ENCODE data around the gene CLSTN1.
"Not testable (repeated sequence)": the region's sequence is repeated elsewhere in the genome, so short reads cannot be mapped to it uniquely, and the experiment has no call there.

The CLSTN1 gene

GRCh38 chr1:9825093-9826074 lies 1.6 kb upstream of the CLSTN1 start:
- DNase-seq (ENCODE audit: low read depth): no peak

GRCh38 chr1:9824702-9825089 lies 931 bp upstream of the CLSTN1 start:
- DNase-seq (ENCODE audit: low read depth): no peak

- DNase-seq (ENCODE audit: low read depth): no peak
Observed at GRCh38 chr1:9823693-9823942, 147 bp downstream of the CLSTN1 start.

GRCh38 chr1:9822897-9823692 lies 670 bp downstream of the CLSTN1 start:
- DNase-seq (ENCODE audit: low read depth): no peak

GRCh38 chr1:9822490-9822889 lies 1.3 kb downstream of the CLSTN1 start:
- no peak for DNase-seq (ENCODE audit: low read depth)

- DNase-seq (ENCODE audit: low read depth): no peak
Observed at GRCh38 chr1:9821710-9822109, 2.1 kb downstream of the CLSTN1 start.

- DNase-seq (ENCODE audit: low read depth): no peak
Observed at GRCh38 chr1:9820521-9820920, 3.2 kb downstream of the CLSTN1 start.

GRCh38 chr1:9817734-9818133 lies 6.0 kb downstream of the CLSTN1 start:
- no peak for DNase-seq (ENCODE audit: low read depth)

GRCh38 chr1:9816199-9816598 lies 7.6 kb downstream of the CLSTN1 start:
- no peak for DNase-seq (ENCODE audit: low read depth)

GRCh38 chr1:9815150-9815549 lies 8.6 kb downstream of the CLSTN1 start:
- DNase-seq (ENCODE audit: low read depth): no peak

- no peak for DNase-seq (ENCODE audit: low read depth)
Observed at GRCh38 chr1:9814619-9815018, 9.1 kb downstream of the CLSTN1 start.

GRCh38 chr1:9811239-9811966 lies 12.4 kb downstream of the CLSTN1 start:
- no peak for DNase-seq (ENCODE audit: low read depth)

- no peak for DNase-seq (ENCODE audit: low read depth)
Observed at GRCh38 chr1:9809100-9809510, 14.7 kb downstream of the CLSTN1 start.

GRCh38 chr1:9808459-9808858 lies 15.3 kb downstream of the CLSTN1 start:
- DNase-seq (ENCODE audit: low read depth): no peak

- no peak for DNase-seq (ENCODE audit: low read depth)
Observed at GRCh38 chr1:9807541-9807940, 16.2 kb downstream of the CLSTN1 start.

GRCh38 chr1:9805972-9806371 lies 17.8 kb downstream of the CLSTN1 start:
- not testable (repeated sequence) for DNase-seq (ENCODE audit: low read depth)

- DNase-seq (ENCODE audit: low read depth): no peak
Observed at GRCh38 chr1:9805006-9805508, 18.7 kb downstream of the CLSTN1 start.

- not testable (repeated sequence) for DNase-seq (ENCODE audit: low read depth)
Observed at GRCh38 chr1:9803003-9803918, 20.5 kb downstream of the CLSTN1 start.

GRCh38 chr1:9801909-9802308 lies 21.9 kb downstream of the CLSTN1 start:
- DNase-seq (ENCODE audit: low read depth): no peak

GRCh38 chr1:9798236-9799130 lies 25.3 kb downstream of the CLSTN1 start:
- no peak for DNase-seq (ENCODE audit: low read depth)

Data from stimulated activated CD8-positive, alpha-beta memory T cell treated with anti-CD3 and anti-CD28 coated beads, Interleukin-4, amount 100 ng/mL, for 24 hours (primary cell).